ENCODE results near the gene C6orf62.
"Not testable (repeated sequence)": the region's sequence is repeated elsewhere in the genome, so short reads cannot be mapped to it uniquely, and the experiment has no call there.

The C6orf62 gene

DNA sequence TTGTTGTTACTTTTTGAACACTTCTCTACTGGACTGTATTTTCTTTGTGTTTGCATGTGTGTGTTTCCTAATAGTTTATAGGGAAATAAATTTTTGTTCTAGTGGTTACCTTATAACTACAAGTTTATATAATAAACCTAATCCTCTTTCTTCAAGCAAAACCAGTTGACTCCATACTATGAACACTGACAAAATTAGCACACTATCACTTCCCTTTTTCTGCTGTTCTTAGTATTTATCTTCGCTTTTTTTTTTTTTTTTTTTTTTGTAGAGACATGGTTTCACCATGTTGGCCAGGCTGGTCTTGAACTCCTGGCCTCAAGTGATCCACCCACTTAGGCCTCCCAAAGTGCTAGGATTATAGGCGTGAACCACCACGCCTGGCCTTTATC lies 25.0 kb upstream of the C6orf62 start:
- TF ChIP-seq, protein P1, sequence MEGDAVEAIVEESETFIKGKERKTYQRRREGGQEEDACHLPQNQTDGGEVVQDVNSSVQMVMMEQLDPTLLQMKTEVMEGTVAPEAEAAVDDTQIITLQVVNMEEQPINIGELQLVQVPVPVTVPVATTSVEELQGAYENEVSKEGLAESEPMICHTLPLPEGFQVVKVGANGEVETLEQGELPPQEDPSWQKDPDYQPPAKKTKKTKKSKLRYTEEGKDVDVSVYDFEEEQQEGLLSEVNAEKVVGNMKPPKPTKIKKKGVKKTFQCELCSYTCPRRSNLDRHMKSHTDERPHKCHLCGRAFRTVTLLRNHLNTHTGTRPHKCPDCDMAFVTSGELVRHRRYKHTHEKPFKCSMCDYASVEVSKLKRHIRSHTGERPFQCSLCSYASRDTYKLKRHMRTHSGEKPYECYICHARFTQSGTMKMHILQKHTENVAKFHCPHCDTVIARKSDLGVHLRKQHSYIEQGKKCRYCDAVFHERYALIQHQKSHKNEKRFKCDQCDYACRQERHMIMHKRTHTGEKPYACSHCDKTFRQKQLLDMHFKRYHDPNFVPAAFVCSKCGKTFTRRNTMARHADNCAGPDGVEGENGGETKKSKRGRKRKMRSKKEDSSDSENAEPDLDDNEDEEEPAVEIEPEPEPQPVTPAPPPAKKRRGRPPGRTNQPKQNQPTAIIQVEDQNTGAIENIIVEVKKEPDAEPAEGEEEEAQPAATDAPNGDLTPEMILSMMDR (IDR thresholded peaks at IDR 0.05), result no peak
- Histone ChIP-seq H3K9ac (no peak overlapping the region), H3K27me3 (ENCODE audit: control insufficient read depth, insufficient read depth, low read length) (no peaks in the 10 kb centered on the region), H2AFZ (no peak overlapping the region), H3K4me1 (no peaks in the 10 kb centered on the region), H3K79me2 (no peaks in the 10 kb centered on the region), H3K9me3 (ENCODE audit: control insufficient read depth, low read length) (peaks cover 3% of the 10 kb centered on the region), H3K4me3 (ENCODE audit: low read depth, low read length) (no peak overlapping the region), H3K4me2 (ENCODE audit: low read length) (no peak overlapping the region), H3K27ac (no peak overlapping the region), H3K36me3 (ENCODE audit: control insufficient read depth, insufficient read depth, low read length) (no peaks in the 10 kb centered on the region)

DNA sequence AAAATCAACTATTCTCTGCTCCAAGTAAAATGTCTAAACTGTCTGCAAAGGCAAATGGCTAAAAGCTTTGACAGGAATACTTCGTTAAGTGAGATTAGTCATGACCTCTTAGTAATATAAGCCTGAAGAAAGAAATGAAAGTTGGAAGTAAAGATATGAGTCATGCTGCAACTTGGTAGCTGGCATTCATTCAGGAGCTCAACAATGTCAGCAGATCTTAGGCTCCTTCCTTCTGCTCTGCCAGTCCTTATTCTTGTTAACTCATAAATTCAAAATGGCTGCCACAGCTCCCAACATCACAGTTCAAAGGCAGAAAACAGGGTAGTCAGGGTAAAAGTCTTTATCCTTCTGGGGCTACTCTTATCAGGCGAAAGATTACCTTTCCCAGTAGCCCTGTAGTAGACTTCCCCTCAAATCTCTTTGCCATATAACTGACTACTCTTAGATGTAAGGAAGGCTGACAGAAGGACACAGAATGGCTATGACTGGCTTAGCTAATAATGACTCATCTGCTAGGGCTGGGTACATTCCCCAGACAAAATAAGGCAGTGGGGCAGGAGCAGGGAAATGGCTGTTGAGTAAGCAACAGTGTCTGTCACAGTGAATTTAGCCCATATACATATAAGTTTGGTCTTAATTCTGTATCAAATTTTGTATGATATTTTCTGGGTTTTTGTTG lies 24.4 kb upstream of the C6orf62 start:
- Histone ChIP-seq H3K27me3 (ENCODE audit: control insufficient read depth, insufficient read depth, low read length) (no peaks in the 10 kb centered on the region), H3K9me3 (ENCODE audit: control insufficient read depth, low read length) (peaks cover 3% of the 10 kb centered on the region), H3K79me2 (no peaks in the 10 kb centered on the region), H3K36me3 (ENCODE audit: control insufficient read depth, insufficient read depth, low read length) (no peaks in the 10 kb centered on the region), H3K9ac (no peak overlapping the region), H3K4me1 (no peaks in the 10 kb centered on the region), H3K4me3 (ENCODE audit: low read depth, low read length) (no peak overlapping the region), H3K4me2 (ENCODE audit: low read length) (no peak overlapping the region), H3K27ac (no peak overlapping the region), H2AFZ (no peak overlapping the region)
- TF ChIP-seq, protein P1 (IDR thresholded peaks at IDR 0.05), result no peak

DNA sequence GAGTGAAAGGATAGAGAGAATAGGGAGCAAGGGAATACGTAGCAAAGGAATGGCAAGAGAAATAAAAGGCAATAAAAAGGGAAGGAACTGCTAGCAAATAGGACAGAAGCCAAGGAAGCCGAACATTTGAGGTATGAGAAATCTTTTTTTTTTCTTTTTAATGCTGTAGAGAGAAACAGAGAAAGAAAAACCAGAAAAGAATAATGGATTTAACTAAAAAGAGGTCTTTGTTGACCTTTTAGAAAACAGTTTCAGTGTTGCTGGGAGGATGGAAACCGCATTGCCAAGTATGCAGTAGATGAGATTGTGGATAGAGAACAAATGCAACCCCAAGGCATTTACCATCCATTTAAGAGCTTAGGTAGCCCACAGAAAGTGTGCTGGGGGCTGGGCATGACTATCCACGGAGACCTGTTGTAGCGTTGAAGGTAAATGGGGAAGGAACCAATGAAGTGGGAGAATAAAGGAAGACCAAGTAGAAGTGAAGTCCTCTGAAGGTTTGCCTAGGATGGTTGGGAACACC lies 23.3 kb upstream of the C6orf62 start:
- Histone ChIP-seq H3K4me1 (no peaks in the 10 kb centered on the region), H3K4me2 (ENCODE audit: low read length) (no peak overlapping the region), H3K9ac (no peak overlapping the region), H3K27me3 (ENCODE audit: control insufficient read depth, insufficient read depth, low read length) (no peaks in the 10 kb centered on the region), H3K4me3 (ENCODE audit: low read depth, low read length) (no peak overlapping the region), H3K27ac (no peak overlapping the region), H3K9me3 (ENCODE audit: control insufficient read depth, low read length) (peaks cover 3% of the 10 kb centered on the region), H2AFZ (no peak overlapping the region), H3K79me2 (no peaks in the 10 kb centered on the region), H3K36me3 (ENCODE audit: control insufficient read depth, insufficient read depth, low read length) (no peaks in the 10 kb centered on the region)
- TF ChIP-seq, protein P1 (IDR thresholded peaks at IDR 0.05), result no peak

DNA sequence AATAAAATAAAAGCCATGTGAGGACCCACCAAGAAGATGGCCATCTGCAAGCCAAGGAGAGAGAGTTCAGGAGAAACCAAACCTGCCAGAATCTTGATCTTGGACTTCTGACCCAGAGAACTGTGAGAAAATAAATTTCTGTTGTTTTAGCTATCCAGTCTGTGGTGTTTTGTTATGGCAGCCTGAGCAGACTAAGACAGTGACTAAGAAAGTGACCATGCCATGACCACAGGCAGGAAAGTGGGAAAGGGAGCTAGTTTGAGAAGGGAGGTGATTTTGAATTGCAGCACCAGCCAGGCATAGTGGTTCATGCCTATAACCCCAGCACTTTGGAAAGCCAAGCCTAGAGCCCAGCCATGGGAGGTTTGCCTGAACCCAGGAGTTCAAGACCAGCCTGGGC lies 21.9 kb upstream of the C6orf62 start:
- Histone ChIP-seq H3K27ac (no peak overlapping the region), H2AFZ (no peak overlapping the region), H3K9ac (no peak overlapping the region), H3K27me3 (ENCODE audit: control insufficient read depth, insufficient read depth, low read length) (no peaks in the 10 kb centered on the region), H3K4me3 (ENCODE audit: low read depth, low read length) (no peak overlapping the region), H3K4me2 (ENCODE audit: low read length) (no peak overlapping the region), H3K79me2 (no peaks in the 10 kb centered on the region), H3K9me3 (ENCODE audit: control insufficient read depth, low read length) (peaks cover 3% of the 10 kb centered on the region), H3K4me1 (no peaks in the 10 kb centered on the region), H3K36me3 (ENCODE audit: control insufficient read depth, insufficient read depth, low read length) (no peaks in the 10 kb centered on the region)
- TF ChIP-seq, protein P1 (IDR thresholded peaks at IDR 0.05), result no peak

DNA sequence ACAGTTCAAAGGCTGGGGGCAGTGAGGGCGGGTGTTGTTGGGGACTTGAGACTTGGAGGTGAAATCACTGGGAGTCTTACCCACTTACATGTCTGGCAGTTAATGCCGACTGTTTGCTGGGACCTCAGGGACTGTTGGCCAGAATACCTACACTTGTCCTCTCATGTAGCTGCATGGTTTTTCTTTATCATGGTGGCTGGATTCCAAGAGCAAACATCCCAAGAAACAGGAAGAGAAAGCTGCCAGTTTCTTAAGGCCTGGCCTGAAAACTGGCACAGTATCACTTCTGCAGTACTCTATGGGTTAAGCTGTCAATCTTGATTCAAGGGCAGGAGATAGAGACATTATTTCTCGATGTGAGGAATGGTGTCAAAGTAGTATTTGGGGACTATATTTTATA lies 19.8 kb upstream of the C6orf62 start:
- H3K9me3 ChIP-seq (ENCODE audit: control insufficient read depth, low read length), result peaks cover 3% of the 10 kb centered on the region
- H2AFZ ChIP-seq, result no peak overlapping the region
- no peaks in the 10 kb centered on the region for H3K27me3 ChIP-seq (ENCODE audit: control insufficient read depth, insufficient read depth, low read length)
- H3K9ac ChIP-seq, result no peak overlapping the region
- H3K4me2 ChIP-seq (ENCODE audit: low read length), result no peak overlapping the region
- TF ChIP-seq, protein P1 (IDR thresholded peaks at IDR 0.05), result no peak
- no peaks in the 10 kb centered on the region for H3K4me1 ChIP-seq
- no peak overlapping the region for H3K27ac ChIP-seq
- no peaks in the 10 kb centered on the region for H3K79me2 ChIP-seq
- no peak overlapping the region for H3K4me3 ChIP-seq (ENCODE audit: low read depth, low read length)
- no peaks in the 10 kb centered on the region for H3K36me3 ChIP-seq (ENCODE audit: control insufficient read depth, insufficient read depth, low read length)

DNA sequence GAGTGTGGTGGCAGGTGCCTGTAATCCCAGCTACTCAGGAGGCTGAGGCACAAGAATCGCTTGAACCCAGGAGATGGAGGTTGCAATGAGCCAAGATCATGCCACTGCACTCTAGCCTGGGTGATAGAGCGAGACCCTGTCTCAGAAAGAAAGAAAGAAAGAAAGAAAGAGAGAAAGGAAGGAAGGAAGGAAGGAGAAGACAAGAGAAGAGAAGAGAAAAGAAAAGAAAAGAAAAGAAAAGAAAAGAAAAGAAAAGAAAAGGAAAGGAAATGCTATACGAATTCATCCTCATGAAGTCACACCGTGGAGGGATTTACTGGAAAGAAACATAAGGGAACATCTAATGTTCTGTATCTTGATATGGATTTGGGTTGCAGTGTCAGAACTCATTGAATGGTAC lies 15.8 kb upstream of the C6orf62 start:
- H3K9me3 ChIP-seq (ENCODE audit: control insufficient read depth, low read length); H3K79me2 ChIP-seq; H2AFZ ChIP-seq: not testable (repeated sequence)

More for the DNA sequence above, 15.8 kb upstream of the C6orf62 start:
- not testable (repeated sequence) for H3K4me1 ChIP-seq; H3K27me3 ChIP-seq (ENCODE audit: control insufficient read depth, insufficient read depth, low read length); H3K4me3 ChIP-seq (ENCODE audit: low read depth, low read length); H3K9ac ChIP-seq; H3K27ac ChIP-seq; H3K4me2 ChIP-seq (ENCODE audit: low read length); H3K36me3 ChIP-seq (ENCODE audit: control insufficient read depth, insufficient read depth, low read length)

All from parathyroid adenoma (tissue), 2 donors.